Measurements from ENCODE around the gene DAPK2.
A peak's percentile ranks its signal among the peaks of the same experiment; 100 is the strongest.
"Not testable (repeated sequence)": the region's sequence is repeated elsewhere in the genome, so short reads cannot be mapped to it uniquely, and the experiment has no call there.

DAPK2 gene

GRCh38 chr15:64046421-64047153, at the start of gene DAPK2:
Gene DAPK2 (minus strand): TSS chr15:64046485. CDS start chr15:64040261, 6,224 bp downstream.
- DNase-seq (ENCODE audit: low read depth) = no peak

- DNase-seq (ENCODE audit: low read depth) = no peak
Measured at GRCh38 chr15:64095431-64095794, 49.1 kb upstream of the DAPK2 start.

DNA sequence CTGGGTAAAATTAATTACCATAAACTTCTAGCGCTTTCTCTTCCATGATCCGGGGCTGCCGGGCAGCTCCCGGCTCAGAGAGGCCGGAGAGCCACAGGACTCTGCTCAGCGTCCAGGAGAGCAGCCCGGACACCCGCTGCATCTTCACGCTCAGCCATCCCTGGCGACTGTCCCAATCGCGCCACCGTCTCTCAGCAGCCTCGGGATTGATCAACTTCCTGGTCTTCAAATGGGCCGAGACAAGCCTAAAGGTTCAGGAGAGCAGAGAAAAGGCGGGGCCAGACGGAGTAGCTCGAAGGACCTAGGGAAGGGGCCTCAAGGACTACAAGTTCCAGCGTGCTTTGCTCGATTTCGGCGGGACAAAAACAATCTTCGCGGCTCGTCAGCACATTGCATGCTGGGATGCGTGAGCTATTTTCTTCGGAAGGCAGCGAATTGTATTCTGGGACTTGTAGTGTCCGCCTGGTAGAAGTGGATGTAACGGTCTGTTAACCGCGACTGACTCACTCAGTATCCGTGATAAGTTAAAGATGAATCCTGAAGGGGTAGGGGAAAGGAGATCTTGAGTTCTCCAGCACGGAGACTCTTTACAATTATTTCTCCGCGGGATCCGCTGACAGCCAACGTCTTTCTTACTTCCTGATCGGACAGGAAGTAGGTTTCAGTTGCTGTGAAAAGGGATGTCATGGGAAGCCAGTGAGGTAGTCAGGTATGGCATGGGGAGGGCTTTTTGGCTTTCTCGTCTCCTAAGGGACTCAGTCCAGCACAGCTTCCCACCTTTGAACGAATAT, 47.5 kb upstream of the DAPK2 start, which contains the start of gene CIAO2A:
CIAO2A (minus strand) TSS at position 212 of the 791 bp plus-strand sequence; CDS start at position 142, 70 bp downstream.
- DNase-seq (ENCODE audit: low read depth) = peak; percentile 96

- DNase-seq (ENCODE audit: low read depth) = no peak
Measured at GRCh38 chr15:64092864-64093626, 46.8 kb upstream of the DAPK2 start.

GRCh38 chr15:64092075-64092820, 46.0 kb upstream of the DAPK2 start:
- DNase-seq (ENCODE audit: low read depth) = no peak

DNA sequence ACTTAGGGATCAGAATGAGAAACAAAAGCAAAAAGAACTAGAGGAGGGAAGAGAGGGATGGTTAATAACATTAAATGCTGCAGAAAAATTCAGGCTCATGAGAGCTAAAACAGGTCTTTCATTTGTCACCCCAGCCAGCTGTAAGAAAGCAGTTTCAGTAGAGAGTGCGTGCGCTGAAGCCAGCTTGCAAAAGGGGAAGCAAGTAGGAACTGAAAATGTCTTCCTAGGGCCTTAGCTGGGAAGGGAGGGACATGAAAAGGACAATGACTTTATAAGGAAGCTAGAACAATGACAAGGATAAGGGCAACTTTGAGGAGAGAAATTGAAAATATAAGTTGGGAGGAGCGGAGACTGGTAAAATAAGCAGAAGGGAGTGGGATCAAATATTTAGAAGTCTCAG, 44.2 kb upstream of the DAPK2 start:
- no peak for DNase-seq (ENCODE audit: low read depth)

- no peak for DNase-seq (ENCODE audit: low read depth)
Measured at GRCh38 chr15:64089543-64090280, 43.4 kb upstream of the DAPK2 start.

DNA sequence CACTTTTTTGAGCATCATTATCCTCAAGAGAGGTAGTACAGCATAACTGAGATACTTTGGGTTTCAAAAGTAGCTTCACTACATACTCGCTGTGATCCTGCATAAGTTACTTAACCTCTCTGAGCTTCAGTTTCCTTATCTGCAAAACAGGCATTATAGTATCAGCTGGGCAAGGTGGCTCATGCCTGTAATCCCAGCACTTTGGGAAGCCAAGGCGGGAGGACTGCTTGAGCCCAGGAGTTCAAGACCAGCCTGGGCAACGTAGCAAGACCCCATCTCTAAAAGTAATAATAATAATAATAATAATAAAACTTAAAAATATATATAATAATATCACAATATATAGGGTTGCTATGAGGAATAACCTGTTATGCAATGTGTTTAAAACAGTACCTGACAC, 36.5 kb upstream of the DAPK2 start:
- no peak for DNase-seq (ENCODE audit: low read depth)

DNA sequence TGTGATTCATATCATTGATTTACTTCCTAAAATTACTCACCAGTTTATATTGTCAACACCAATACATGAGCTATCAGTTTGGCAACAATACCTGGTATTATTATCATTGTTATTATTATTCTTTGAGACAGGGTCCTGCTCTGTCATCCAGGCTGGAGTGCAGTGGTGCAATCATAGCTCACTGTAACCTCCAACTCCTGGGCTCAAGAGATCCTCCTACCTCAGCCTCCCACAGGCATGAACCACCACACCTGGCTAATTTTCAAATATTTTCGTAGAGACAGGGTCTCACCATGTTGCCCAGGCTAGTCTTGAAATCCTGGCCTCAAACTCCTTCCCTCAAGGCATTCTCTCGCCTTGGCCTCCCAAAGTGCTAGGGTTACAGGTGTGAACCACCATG, 27.2 kb upstream of the DAPK2 start:
- not testable (repeated sequence) for DNase-seq (ENCODE audit: low read depth)

DNA sequence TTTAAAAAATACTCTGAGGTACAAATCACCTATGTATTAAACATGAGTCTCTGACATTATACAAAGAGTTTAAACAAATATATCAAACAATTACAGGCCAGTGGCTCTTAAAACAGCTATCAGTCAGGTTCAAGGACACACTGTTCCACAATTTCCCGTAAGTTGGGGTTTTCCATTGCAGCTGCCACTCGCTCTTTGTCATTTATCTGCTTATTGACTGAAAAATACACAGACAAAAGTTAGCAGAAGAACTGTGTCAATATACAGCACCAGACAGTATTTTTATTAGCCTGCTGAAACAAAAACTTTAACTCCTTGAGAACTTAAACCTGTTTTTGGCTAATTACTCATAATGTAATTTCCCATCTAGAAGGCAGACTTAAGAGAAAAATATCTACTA, 26.5 kb upstream of the DAPK2 start:
- no peak for DNase-seq (ENCODE audit: low read depth)

DNA sequence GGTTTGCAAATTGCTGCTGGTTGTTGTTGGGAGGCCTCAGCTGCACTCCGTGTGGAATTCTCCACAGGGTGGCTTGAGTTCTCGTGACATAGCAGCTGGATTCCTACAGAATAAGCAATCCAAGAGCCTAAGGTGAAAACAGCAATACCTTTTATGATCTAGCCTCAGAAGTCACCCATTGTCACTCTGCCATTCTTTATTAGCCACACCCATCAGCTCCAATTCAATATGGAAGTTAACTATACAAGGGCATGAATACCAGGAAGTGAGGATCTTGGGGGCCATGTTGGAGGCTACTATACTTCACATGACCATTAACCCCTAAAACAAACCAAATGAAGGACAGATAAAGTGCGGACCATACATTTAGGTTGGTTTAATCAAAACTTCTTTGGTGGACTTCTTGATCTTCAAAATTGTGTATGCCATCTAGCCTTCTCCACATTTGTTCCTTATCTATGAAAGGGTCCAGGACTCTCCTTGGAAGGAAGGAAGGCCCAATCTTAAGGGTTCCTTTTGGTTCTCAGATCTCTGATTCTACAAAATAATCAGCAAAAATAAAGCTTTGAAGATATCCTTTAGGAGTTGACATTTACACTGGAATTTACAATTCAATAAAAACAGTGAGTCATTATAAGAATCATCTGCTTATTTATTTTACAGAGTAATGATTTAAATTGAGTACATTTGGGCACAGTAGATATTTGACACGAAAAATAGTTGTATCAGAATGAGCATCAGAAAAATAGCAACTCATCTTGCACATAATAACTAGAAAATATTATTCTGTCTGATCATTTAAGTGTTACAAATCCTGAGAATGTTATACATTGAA, 25.9 kb upstream of the DAPK2 start:
- no peak for DNase-seq (ENCODE audit: low read depth)

GRCh38 chr15:64070965-64071851, 24.9 kb upstream of the DAPK2 start:
- peak; percentile 51 for DNase-seq (ENCODE audit: low read depth)

GRCh38 chr15:64070106-64070505, 23.8 kb upstream of the DAPK2 start:
- no peak for DNase-seq (ENCODE audit: low read depth)

DNA sequence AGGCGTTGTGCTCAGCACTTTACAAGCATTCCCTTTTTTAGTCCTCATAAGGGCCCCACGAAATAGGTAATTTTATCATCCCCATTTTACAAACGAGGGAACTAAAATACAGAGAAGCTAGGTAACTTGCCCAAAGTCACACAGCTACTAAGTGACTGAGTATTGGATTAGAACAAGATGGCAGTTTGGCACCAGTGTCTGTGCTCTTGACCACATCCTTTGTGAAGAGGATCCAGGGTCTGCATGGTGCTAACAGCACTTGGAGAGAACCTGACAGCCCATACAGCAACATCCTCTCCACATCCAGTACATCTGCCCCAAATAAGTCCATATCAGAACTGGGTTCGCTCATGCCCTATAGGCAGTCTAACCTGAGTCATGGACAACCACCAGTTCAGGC, 21.8 kb upstream of the DAPK2 start:
- DNase-seq (ENCODE audit: low read depth) = no peak

GRCh38 chr15:64067564-64068030, 21.3 kb upstream of the DAPK2 start:
- DNase-seq (ENCODE audit: low read depth) = peak; percentile 38

DNA sequence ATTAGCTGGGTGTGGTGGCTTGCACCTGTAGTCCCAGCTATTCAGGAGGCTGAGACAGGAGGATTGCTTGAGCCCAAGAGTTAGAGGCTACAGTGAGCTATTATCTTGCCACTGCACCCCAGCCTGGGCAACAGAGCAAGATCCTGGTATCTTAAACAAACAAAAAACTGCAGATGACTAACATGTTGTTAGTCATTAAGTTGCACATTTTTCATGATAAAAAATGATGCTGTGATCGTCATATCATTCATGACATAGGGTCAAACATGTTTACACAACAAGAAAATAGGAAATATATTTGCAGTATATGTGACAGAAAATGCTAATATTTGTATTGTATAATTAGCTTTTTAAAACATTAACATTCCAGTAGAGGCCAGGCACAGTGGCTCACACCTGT, 20.2 kb upstream of the DAPK2 start:
- DNase-seq (ENCODE audit: low read depth) = no peak

DNA sequence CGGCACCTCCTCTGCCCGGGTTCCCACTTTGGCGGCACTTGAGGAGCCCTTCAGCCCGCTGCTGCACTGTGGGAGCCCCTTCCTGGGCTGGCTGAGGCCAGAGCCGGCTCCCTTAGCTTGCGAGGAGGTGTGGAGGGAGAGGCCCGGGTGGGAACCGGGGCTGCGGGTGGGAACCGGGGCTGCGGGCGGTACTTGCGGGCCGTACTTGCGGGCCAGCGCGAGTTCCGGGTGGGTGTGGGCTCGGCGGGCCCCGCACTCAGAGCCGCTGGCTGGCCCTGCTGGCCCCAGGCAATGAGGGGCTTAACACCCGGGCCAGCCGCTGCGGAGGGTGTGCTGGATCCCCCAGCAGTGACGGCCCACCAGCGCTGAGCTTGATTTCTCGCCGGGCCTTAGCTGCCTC, 14.4 kb upstream of the DAPK2 start:
- DNase-seq (ENCODE audit: low read depth) = no peak

- DNase-seq (ENCODE audit: low read depth) = not testable (repeated sequence)
Measured at GRCh38 chr15:64059104-64059503, 12.8 kb upstream of the DAPK2 start.

GRCh38 chr15:64058279-64058678, 12.0 kb upstream of the DAPK2 start:
- peak; percentile 47 for DNase-seq (ENCODE audit: low read depth)

Data from HS-5 (cell line).